ENCODE data around the gene IQCM. TPM values are rescaled to one million over a fixed set of nuclear protein-coding genes. Genes with fewer than 3 reads are reported as not detected.
"Not testable (repeated sequence)": the region's sequence is repeated elsewhere in the genome, so short reads cannot be mapped to it uniquely, and the experiment has no call there.

IQCM gene
- total RNA-seq, 1 donor from 2014 or later: not detected

DNA sequence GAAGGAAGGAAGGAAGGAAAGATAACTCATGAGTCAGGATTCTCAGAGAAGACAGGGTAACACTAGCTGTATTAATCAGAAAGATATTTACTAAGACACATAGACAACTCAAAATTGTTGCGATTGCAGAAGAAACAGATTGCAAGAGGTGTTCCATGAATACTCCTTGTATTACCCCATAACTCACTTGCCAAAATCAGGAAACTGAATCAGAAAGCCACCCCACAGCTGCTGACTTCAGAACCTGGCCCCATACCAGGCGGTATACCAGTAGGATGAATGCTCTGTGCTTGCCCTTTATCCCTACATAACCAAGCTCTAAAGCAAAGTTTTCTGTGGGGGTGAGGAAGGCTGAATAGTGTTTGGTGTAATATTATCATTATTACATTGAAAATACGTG lies 468.5 kb downstream of the IQCM start:
- DNase-seq (ENCODE audit: low read depth, low spot score): no peak
- Mint-ChIP-seq H3K27me3 (ENCODE audit: low read depth) (no peaks in the 10 kb centered on the region), H3K36me3 (ENCODE audit: low read depth) (no peaks in the 10 kb centered on the region), H3K4me1 (no peaks in the 10 kb centered on the region), H3K27ac (ENCODE audit: unreplicated experiment) (no peak overlapping the region), H3K4me3 (no peak overlapping the region), H3K9me3 (no peaks in the 10 kb centered on the region)
- no peak for TF ChIP-seq CTCF (conservative IDR thresholded peaks at IDR 0.05)

DNA sequence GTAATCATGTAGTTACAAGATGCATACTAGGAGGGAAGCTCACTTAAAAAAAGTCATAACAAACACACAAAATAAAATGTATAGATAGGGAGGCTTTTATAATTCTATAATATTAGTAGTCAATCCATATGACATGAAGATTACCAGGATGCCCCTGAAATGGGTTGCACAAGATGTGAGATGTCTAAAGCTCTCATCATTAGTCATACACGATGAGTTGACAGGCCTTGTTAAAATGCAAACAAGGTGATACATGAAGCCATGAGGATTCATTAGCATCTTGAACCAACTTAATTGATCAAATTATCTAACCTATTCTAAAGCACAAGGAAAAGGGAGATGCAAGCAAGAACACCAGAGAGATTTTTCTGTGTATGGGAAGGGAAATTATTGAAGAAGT lies 470.2 kb downstream of the IQCM start:
- Mint-ChIP-seq H3K4me1 (no peaks in the 10 kb centered on the region), H3K9me3 (no peaks in the 10 kb centered on the region), H3K36me3 (ENCODE audit: low read depth) (no peaks in the 10 kb centered on the region), H3K4me3 (no peak overlapping the region), H3K27ac (ENCODE audit: unreplicated experiment) (no peak overlapping the region), H3K27me3 (ENCODE audit: low read depth) (no peaks in the 10 kb centered on the region)
- no peak for TF ChIP-seq CTCF (conservative IDR thresholded peaks at IDR 0.05)
- DNase-seq (ENCODE audit: low read depth, low spot score): no peak

GRCh38 chr4:149344436-149344835 lies 471.2 kb downstream of the IQCM start:
- no peak for DNase-seq (ENCODE audit: low read depth, low spot score)
- H3K4me1 Mint-ChIP-seq: no peaks in the 10 kb centered on the region
- H3K4me3 Mint-ChIP-seq: no peak overlapping the region
- H3K27ac Mint-ChIP-seq (ENCODE audit: unreplicated experiment): no peak overlapping the region
- peaks cover 2% of the 10 kb centered on the region for H3K9me3 Mint-ChIP-seq
- H3K36me3 Mint-ChIP-seq (ENCODE audit: low read depth): no peaks in the 10 kb centered on the region
- TF ChIP-seq CTCF (conservative IDR thresholded peaks at IDR 0.05): no peak
- H3K27me3 Mint-ChIP-seq (ENCODE audit: low read depth): no peaks in the 10 kb centered on the region

- no peaks in the 10 kb centered on the region for H3K36me3 Mint-ChIP-seq (ENCODE audit: low read depth)
Measured at GRCh38 chr4:149343614-149344013, 472.0 kb downstream of the IQCM start.

GRCh38 chr4:149341117-149341516 lies 474.5 kb downstream of the IQCM start:
- H3K27ac Mint-ChIP-seq (ENCODE audit: unreplicated experiment); H3K4me1 Mint-ChIP-seq; DNase-seq (ENCODE audit: low read depth, low spot score); H3K4me3 Mint-ChIP-seq; H3K36me3 Mint-ChIP-seq (ENCODE audit: low read depth); H3K27me3 Mint-ChIP-seq (ENCODE audit: low read depth); H3K9me3 Mint-ChIP-seq: not testable (repeated sequence)

More at GRCh38 chr4:149343614-149344013, 472.0 kb downstream of the IQCM start:
- TF ChIP-seq CTCF (conservative IDR thresholded peaks at IDR 0.05): no peak
- DNase-seq (ENCODE audit: low read depth, low spot score): no peak
- H3K4me1 Mint-ChIP-seq: no peaks in the 10 kb centered on the region
- H3K4me3 Mint-ChIP-seq: no peak overlapping the region
- no peak overlapping the region for H3K27ac Mint-ChIP-seq (ENCODE audit: unreplicated experiment)
- no peaks in the 10 kb centered on the region for H3K27me3 Mint-ChIP-seq (ENCODE audit: low read depth)
- peaks cover 4% of the 10 kb centered on the region for H3K9me3 Mint-ChIP-seq

DNA sequence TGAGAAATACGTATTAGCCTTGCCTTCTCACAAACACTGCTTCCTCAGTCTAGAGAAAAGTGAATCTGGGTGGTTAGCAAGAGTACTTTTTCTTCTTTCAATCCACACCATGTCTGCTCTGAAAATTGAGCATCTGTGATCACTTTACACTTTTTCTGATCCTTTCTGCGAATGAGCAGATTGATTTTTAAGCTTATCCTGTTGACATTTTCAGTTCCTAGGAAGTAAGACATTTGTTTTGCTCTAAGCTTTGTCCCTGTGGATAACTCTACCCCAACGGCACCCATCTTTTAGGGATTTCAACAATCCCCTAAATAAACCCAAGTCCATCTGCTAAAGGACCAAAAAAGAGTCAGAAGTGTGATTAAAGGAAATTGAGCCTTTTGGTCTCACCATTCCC lies 487.5 kb downstream of the IQCM start:
- peaks cover under 1% of the 10 kb centered on the region for H3K36me3 Mint-ChIP-seq (ENCODE audit: low read depth)
- TF ChIP-seq CTCF (conservative IDR thresholded peaks at IDR 0.05): no peak
- no peak overlapping the region for H3K27ac Mint-ChIP-seq (ENCODE audit: unreplicated experiment)
- H3K27me3 Mint-ChIP-seq (ENCODE audit: low read depth): no peaks in the 10 kb centered on the region
- no peak for DNase-seq (ENCODE audit: low read depth, low spot score)
- peaks cover under 1% of the 10 kb centered on the region for H3K9me3 Mint-ChIP-seq
- H3K4me1 Mint-ChIP-seq: no peaks in the 10 kb centered on the region
- no peak overlapping the region for H3K4me3 Mint-ChIP-seq
